Islet of Langerhans (tissue), 1 donor: ENCODE data around the gene KASH5.
"Not testable (repeated sequence)": the region's sequence is repeated elsewhere in the genome, so short reads cannot be mapped to it uniquely, and the experiment has no call there.

Source experiments
- FAIRE-seq: peaks from one replicate; lab custom pipeline; 2011; peaks lifted over from hg19 to GRCh38; lab: Jason Lieb, UNC

Gene KASH5

DNA sequence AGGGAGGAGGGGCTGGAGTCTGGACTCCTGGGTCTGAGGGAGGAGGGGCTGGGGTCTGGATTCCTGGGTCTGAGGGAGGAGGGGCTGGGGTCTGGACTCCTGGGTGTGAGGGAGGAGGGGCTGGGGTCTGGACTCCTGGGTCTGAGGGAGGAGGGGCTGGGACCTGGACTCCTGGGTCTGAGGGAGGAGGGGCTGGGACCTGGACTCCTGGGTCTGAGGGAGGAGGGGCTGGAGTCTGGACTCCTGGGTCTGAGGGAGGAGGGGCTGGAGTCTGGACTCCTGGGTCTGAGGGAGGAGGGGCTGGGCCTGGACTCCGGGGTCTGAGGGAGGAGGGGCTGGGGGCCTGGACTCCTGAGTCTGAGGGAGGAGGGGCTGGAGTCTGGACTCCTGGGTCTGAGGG is 73.1 kb downstream of the KASH5 start:
- not testable (repeated sequence) for FAIRE-seq

DNA sequence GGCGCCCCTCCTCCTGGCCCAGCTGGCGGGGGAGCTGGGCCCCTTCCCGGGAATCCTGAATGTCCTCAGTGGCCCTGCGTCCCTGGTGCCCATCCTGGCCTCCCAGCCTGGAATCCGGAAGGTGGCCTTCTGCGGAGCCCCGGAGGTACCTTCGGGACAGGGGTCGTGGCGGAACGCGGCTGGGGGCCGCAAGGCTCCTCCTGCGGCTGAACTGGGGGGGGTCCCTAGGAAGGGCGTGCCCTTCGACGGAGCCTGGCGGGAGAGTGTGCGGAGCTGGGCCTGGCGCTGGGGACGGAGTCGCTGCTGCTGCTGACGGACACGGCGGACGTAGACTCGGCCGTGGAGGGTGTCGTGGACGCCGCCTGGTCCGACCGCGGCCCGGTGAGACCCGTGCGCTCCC is 73.6 kb downstream of the KASH5 start:
- FAIRE-seq = no peak

DNA sequence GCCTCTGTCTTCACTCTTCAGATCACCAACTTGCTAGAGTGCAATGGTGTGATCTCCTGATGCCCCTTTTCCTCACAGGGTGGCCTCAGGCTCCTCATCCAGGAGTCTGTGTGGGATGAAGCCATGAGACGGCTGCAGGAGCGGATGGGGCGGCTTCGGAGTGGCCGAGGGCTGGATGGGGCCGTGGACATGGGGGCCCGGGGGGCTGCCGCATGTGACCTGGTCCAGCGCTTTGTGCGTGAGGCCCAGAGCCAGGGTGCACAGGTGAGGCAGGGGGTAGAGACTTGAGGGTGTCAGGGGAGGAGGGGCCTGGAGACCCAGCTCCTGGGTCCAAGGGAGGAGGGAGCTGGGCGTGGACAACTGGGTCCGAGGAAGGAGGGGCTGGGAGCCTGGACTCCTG is 74.4 kb downstream of the KASH5 start:
- no peak for FAIRE-seq

DNA sequence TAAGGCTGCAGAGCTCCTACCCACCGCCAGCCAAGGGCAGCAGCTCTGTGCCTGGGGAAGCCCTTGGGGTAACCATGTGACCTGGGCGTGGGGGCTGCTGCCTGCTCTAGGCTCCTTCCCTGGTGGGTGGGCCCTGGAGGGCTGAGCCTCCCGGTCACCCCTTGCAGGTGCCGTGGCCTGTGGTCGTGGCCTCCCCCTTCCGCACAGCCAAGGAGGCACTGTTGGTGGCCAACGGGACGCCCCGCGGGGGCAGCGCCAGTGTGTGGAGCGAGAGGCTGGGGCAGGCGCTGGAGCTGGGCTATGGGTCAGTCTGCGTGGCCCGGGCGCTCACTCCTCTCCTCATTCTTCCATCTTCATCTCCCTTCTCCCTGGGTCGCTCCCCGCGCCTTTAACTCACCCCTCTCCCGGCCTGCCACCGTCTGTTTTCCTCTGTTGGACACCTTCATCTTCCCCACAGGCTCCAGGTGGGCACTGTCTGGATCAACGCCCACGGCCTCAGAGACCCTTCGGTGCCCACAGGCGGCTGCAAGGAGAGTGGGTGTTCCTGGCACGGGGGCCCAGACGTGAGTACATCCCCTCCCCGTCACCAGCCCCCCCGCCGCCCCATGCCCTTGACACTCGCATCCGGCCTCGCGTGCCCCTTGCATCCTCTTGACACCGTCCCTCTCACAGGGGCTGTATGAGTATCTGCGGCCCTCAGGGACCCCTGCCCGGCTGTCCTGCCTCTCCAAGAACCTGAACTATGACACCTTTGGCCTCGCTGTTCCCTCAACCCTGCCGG is 76.1 kb downstream of the KASH5 start:
- no peak for FAIRE-seq

- no peak for FAIRE-seq
Measured at GRCh38 chr19:49465371-49465770, 77.3 kb downstream of the KASH5 start.
